NT2/D1 (cell line): Measurements from ENCODE around the gene SET.

Experiments
- SUZ12 ChIP-seq: IDR thresholded peaks from 2 replicates; pipeline ENCODE4 v1.6.1; 2011; ENCODE audit not compliant: insufficient read length, insufficient read depth; ENCODE audit errors: extremely low read depth
- YY1 ChIP-seq: IDR thresholded peaks from 2 replicates; pipeline ENCODE4 v1.6.1; 2011; ENCODE audit not compliant: insufficient read length, insufficient read depth
- ZNF274 ChIP-seq: IDR thresholded peaks from 2 replicates; pipeline ENCODE4 v1.6.1; 2011; ENCODE audit warnings: mild to moderate bottlenecking, low read depth, low read length

DNA sequence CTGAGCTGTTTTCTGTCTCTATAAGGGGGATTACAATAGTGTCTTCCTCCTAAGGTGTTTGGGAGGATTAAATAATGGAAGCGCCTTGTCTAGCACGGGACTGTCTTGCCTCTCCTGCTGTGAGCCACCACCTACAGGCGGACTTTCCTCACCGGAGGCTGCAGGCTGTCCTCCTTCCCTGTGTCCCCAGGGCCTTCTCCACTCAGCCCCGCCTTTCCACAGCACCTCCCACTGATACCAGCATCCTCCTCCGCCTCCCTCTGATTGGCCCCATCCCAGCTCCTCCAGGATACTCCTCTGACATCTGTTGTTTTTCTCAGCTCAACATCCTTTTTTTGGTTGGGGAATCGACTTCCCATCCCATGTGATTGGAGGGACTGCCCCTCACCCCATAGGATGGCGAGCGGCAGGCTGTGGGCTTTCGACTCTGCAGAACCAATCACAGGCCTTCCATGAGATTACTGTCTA lies 35.8 kb downstream of the SET start:
- TF ChIP-seq SUZ12 (no peak), ZNF274 (no peak), YY1 (no peak)
